GM12878 (cell line): Measurements from ENCODE around the gene ZDHHC19. TPM values are rescaled to one million over a fixed set of nuclear protein-coding genes. Genes with fewer than 3 reads are reported as not detected.

ENCODE experiments used
- BACH1 ChIP-seq: fragments of 450-650 bp; IDR thresholded peaks from 2 replicates; pipeline ENCODE4 v1.6.1; 2017; ENCODE audit warnings: mild to moderate bottlenecking, borderline replicate concordance
- CBX5 ChIP-seq: sonication (generic); IDR thresholded peaks from 2 replicates; pipeline ENCODE4 v1.6.1; 2016; ENCODE audit warnings: low read depth, moderate library complexity, mild to moderate bottlenecking, inconsistent platforms
- CHD1 ChIP-seq: IDR thresholded peaks from 2 replicates; pipeline ENCODE4 v1.6.1; 2012; ENCODE audit warnings: low read depth, low read length, improper control_type of control experiment
- EP300 ChIP-seq, 2 experiments: fragments of 150-350 bp in 1 of 2; IDR thresholded peaks; 2 replicates each; pipeline ENCODE4 v1.6.1; 2011 to 2012; ENCODE audit warnings: low read depth in 2 of 2, low read length in 2 of 2, borderline replicate concordance in 1 of 2, improper control_type of control experiment in 1 of 2, inconsistent platforms in 1 of 2; ENCODE audit not compliant: control insufficient read depth in 1 of 2
- ESRRA ChIP-seq: IDR thresholded peaks from 2 replicates; pipeline ENCODE4 v1.6.1; 2012; ENCODE audit warnings: mild to moderate bottlenecking, low read length, improper control_type of control experiment
- FOS ChIP-seq: IDR thresholded peaks from 3 replicates; pipeline ENCODE4 v1.6.1; 2011; ENCODE audit warnings: borderline replicate concordance; ENCODE audit not compliant: insufficient read length; ENCODE audit errors: extremely low read depth
- FOXK2 ChIP-seq: fragments of 450-650 bp; IDR thresholded peaks from 2 replicates; pipeline ENCODE4 v1.6.1; 2017; ENCODE audit warnings: mild to moderate bottlenecking, moderate library complexity
- KAT2A ChIP-seq: conservative IDR thresholded peaks from 2 replicates; pipeline ENCODE4 v1.6.1; 2011; ENCODE audit warnings: low read depth, low read length; ENCODE audit not compliant: control insufficient read depth
- LARP7 ChIP-seq: fragments of 450-650 bp; IDR thresholded peaks from 2 replicates; pipeline ENCODE4 v1.6.1; 2017; ENCODE audit warnings: mild to moderate bottlenecking
- MTA2 ChIP-seq: fragments of 450-650 bp; IDR thresholded peaks from 2 replicates; pipeline ENCODE4 v1.6.1; 2016; ENCODE audit warnings: low read depth, mild to moderate bottlenecking, moderate library complexity
- MXI1 ChIP-seq: fragments of 150-350 bp; IDR thresholded peaks from 2 replicates; pipeline ENCODE4 v1.6.1; 2011; ENCODE audit warnings: low read depth, mild to moderate bottlenecking, inconsistent platforms, low read length, improper control_type of control experiment
- MYB ChIP-seq: fragments of 150-350 bp; IDR thresholded peaks from 2 replicates; pipeline ENCODE4 v1.6.1; 2014; ENCODE audit warnings: mild to moderate bottlenecking, low read depth, low read length, borderline replicate concordance
- NBN ChIP-seq: fragments of 450-650 bp; IDR thresholded peaks from 2 replicates; pipeline ENCODE4 v1.6.1; 2016
- NFIC ChIP-seq: IDR thresholded peaks from 2 replicates; pipeline ENCODE4 v1.6.1; 2012; ENCODE audit warnings: low read depth, mild to moderate bottlenecking, inconsistent platforms, low read length, moderate library complexity
- NFXL1 ChIP-seq: fragments of 450-650 bp; IDR thresholded peaks from 2 replicates; pipeline ENCODE4 v1.6.1; 2017; ENCODE audit warnings: antibody characterized with exemption, mild to moderate bottlenecking, borderline replicate concordance
- PML ChIP-seq: IDR thresholded peaks from 2 replicates; pipeline ENCODE4 v1.6.1; 2012; ENCODE audit warnings: low read length, inconsistent platforms
- POLR2AphosphoS5 ChIP-seq: IDR thresholded peaks from 2 replicates; pipeline ENCODE4 v1.6.1; 2011; ENCODE audit warnings: mild to moderate bottlenecking, low read length, inconsistent platforms
- POU2F2 ChIP-seq: IDR thresholded peaks from 3 replicates; pipeline ENCODE4 v1.6.1; 2011; ENCODE audit warnings: low read depth, mild to moderate bottlenecking, low read length, borderline replicate concordance
- RELA ChIP-seq: fragments of 450-650 bp; IDR thresholded peaks from 2 replicates; pipeline ENCODE4 v1.8.0; 2014; ENCODE audit warnings: borderline replicate concordance; ENCODE audit not compliant: partially characterized antibody
- SMAD5 ChIP-seq: IDR thresholded peaks from 2 replicates; pipeline ENCODE4 v1.6.1; 2016; ENCODE audit warnings: antibody characterized with exemption, low read depth
- TARDBP ChIP-seq: IDR thresholded peaks from 2 replicates; pipeline ENCODE4 v1.6.1; 2016; ENCODE audit warnings: borderline replicate concordance
- TBL1XR1 ChIP-seq: IDR thresholded peaks from 2 replicates; pipeline ENCODE4 v1.6.1; 2012; ENCODE audit warnings: low read depth, low read length, improper control_type of control experiment
- TCF7 ChIP-seq: IDR thresholded peaks from 2 replicates; pipeline ENCODE4 v1.6.1; 2014; ENCODE audit warnings: antibody characterized with exemption, borderline replicate concordance
- ZNF207 ChIP-seq: fragments of 450-650 bp; IDR thresholded peaks from 2 replicates; pipeline ENCODE4 v1.6.1; 2014; ENCODE audit warnings: antibody characterized with exemption, mild to moderate bottlenecking, borderline replicate concordance
- ZNF217 ChIP-seq: fragments of 450-650 bp; IDR thresholded peaks from 2 replicates; pipeline ENCODE4 v1.6.1; 2017; ENCODE audit warnings: antibody characterized with exemption, mild to moderate bottlenecking
- ZSCAN29 ChIP-seq: fragments of 450-650 bp; IDR thresholded peaks from 2 replicates; pipeline ENCODE4 v1.6.1; 2017; ENCODE audit warnings: mild to moderate bottlenecking, moderate library complexity
- polyA plus RNA-seq, 11 experiments: library from polyadenylated mRNA; depleted of rRNA in 4 of 11; unstranded in 6 of 11; stranded (reverse) in 5 of 11; fragments of >200 nt; fragmentation: Nextera tagmentation in 4 of 11; fragmentation: Illumina TruSeq in 1 of 11; extraction: Ambion mirVana in 4 of 11; extraction: Trizol in 1 of 11; gene quantifications; 1 replicate in 1 of 11; 2 replicates in 10 of 11; pipeline versions ENCODE4 v1.2.1 to v1.2.3, GENCODE V29; 2011 to 2016; ENCODE audit warnings: inconsistent platforms in 2 of 11, missing spikeins in 2 of 11, low read depth in 1 of 11
- total RNA-seq, 4 experiments: library from RNA; depleted of rRNA in 3 of 4; stranded (reverse); fragments of >200 nt in 3 of 4; fragmentation: Illumina TruSeq in 1 of 4; extraction: Trizol in 1 of 4; gene quantifications; 2 replicates each; pipeline versions ENCODE4 v1.2.1 to v1.2.3, GENCODE V29; 2013 to 2021
- TF ChIP-seq, protein P1 (sequence below): IDR thresholded peaks from 2 replicates; pipeline ENCODE4 v1.6.1; 2011; ENCODE audit warnings: mild to moderate bottlenecking, low read depth, low read length, moderate library complexity; ENCODE audit not compliant: insufficient replicate concordance
- TF ChIP-seq, protein P2 (sequence below): IDR thresholded peaks from 2 replicates; pipeline ENCODE4 v1.6.1; 2011; ENCODE audit warnings: low read depth, mild to moderate bottlenecking, low read length, moderate library complexity, borderline replicate concordance; ENCODE audit errors: extremely low read depth
- TF ChIP-seq, protein P3 (sequence below): fragments of 450-650 bp; IDR thresholded peaks from 2 replicates; pipeline ENCODE4 v1.6.1; 2017; ENCODE audit warnings: low read depth, mild to moderate bottlenecking, moderate library complexity
- TF ChIP-seq, protein P4 (sequence below): fragments of 450-650 bp; IDR thresholded peaks from 2 replicates; pipeline ENCODE4 v1.6.1; 2017; ENCODE audit warnings: borderline replicate concordance

Gene ZDHHC19
- total and polyA plus RNA-seq, 10 of the 15 experiments (the other 5 are each of a cell fraction or from before 2014, with no cell fraction given), result 0.26 TPM; not detected in 9

DNA sequence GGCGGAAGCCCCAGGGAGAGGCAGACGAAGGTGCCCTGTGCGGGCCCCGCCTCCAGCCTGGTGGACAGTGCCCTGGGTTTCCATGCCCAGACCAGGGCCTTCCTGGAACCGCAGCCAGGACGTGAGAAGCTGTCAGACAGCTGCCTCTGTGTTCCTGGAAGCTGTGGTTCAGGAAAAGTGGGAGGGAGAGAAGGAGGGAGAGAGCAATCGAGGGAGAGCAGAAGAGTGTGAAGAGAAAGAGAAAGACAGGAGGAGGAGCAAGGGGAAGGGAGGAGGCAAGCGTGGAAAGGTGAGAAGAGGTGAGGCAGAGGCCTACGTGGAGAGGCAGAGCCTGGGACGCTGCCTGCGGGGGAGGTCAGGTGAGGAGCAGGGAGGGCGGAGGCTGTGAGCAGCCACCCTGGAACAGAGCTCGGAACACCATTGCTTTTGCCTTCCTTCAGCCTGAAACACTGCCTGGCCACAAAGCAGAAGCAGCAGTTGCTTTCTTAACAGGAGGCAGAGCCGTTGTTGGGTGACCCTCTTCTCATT lies 18.6 kb downstream of the ZDHHC19 start (continued):
- TF ChIP-seq, protein P1, sequence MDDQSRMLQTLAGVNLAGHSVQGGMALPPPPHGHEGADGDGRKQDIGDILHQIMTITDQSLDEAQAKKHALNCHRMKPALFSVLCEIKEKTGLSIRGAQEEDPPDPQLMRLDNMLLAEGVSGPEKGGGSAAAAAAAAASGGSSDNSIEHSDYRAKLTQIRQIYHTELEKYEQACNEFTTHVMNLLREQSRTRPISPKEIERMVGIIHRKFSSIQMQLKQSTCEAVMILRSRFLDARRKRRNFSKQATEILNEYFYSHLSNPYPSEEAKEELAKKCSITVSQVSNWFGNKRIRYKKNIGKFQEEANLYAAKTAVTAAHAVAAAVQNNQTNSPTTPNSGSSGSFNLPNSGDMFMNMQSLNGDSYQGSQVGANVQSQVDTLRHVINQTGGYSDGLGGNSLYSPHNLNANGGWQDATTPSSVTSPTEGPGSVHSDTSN, result no peak
- TF ChIP-seq PML (no peak), TBL1XR1 (no peak), KAT2A (no peak), FOXK2 (peak; percentile 19; the same call in 1 of the 2 replicates), TCF7 (no peak), CHD1 (no peak), EP300 (IDR thresholded peaks at IDR 0.05; ENCODE audit: borderline replicate concordance in 1 of 2, control insufficient read depth in 1 of 2, low read depth in 2 of 2, low read length in 2 of 2) (no peak), NFXL1 (no peak), TARDBP (no peak), ZNF207 (no peak), ESRRA (no peak), RELA (no peak), BACH1 (no peak), MYB (no peak), SMAD5 (no peak), NBN (peak; percentile 95), CBX5 (no peak), ZSCAN29 (no peak), POU2F2 (no peak; the same call in 2 of the 3 replicates), LARP7 (peak; percentile 23; the same call in 1 of the 2 replicates), NFIC (no peak), FOS (no peak), MXI1 (no peak), ZNF217 (peak; percentile 75; the same call in 1 of the 2 replicates), POLR2AphosphoS5 (0 out of 2 replicates have a peak, but pooled peaks have one; percentile 23), MTA2 (peak; percentile 68)
- TF ChIP-seq, protein P2, sequence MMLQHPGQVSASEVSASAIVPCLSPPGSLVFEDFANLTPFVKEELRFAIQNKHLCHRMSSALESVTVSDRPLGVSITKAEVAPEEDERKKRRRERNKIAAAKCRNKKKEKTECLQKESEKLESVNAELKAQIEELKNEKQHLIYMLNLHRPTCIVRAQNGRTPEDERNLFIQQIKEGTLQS, result no peak
- TF ChIP-seq, protein P3, sequence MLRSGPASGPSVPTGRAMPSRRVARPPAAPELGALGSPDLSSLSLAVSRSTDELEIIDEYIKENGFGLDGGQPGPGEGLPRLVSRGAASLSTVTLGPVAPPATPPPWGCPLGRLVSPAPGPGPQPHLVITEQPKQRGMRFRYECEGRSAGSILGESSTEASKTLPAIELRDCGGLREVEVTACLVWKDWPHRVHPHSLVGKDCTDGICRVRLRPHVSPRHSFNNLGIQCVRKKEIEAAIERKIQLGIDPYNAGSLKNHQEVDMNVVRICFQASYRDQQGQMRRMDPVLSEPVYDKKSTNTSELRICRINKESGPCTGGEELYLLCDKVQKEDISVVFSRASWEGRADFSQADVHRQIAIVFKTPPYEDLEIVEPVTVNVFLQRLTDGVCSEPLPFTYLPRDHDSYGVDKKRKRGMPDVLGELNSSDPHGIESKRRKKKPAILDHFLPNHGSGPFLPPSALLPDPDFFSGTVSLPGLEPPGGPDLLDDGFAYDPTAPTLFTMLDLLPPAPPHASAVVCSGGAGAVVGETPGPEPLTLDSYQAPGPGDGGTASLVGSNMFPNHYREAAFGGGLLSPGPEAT, result peak; percentile 92
- TF ChIP-seq, protein P4, sequence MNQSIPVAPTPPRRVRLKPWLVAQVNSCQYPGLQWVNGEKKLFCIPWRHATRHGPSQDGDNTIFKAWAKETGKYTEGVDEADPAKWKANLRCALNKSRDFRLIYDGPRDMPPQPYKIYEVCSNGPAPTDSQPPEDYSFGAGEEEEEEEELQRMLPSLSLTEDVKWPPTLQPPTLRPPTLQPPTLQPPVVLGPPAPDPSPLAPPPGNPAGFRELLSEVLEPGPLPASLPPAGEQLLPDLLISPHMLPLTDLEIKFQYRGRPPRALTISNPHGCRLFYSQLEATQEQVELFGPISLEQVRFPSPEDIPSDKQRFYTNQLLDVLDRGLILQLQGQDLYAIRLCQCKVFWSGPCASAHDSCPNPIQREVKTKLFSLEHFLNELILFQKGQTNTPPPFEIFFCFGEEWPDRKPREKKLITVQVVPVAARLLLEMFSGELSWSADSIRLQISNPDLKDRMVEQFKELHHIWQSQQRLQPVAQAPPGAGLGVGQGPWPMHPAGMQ, result no peak
